WERI-Rb-1 (cell line): Measurements from ENCODE around the gene TGM3.
A peak's percentile ranks its signal among the peaks of the same experiment; 100 is the strongest.

ENCODE experiments used
- DNase-seq: peaks from one replicate; pipeline ENCODE4 v3.0.0-alpha.2; 2020
- H3K27ac ChIP-seq: fragments of 250-450 bp; sonication (Bioruptor Pico); 2 replicates; pipeline ENCODE4 v1.5.1; 2020; ENCODE audit warnings: mild to moderate bottlenecking, moderate library complexity
- H3K27me3 ChIP-seq: fragments of 250-450 bp; sonication (Bioruptor Pico); 2 replicates; pipeline ENCODE4 v1.5.1; 2021; ENCODE audit warnings: mild to moderate bottlenecking, low read depth, moderate library complexity; ENCODE audit not compliant: insufficient read depth, severe bottlenecking
- H3K36me3 ChIP-seq: fragments of 250-450 bp; sonication (Bioruptor Pico); 2 replicates; pipeline ENCODE4 v1.5.1; 2020; ENCODE audit warnings: mild to moderate bottlenecking, moderate library complexity
- H3K4me3 ChIP-seq: 2 replicates; pipeline ENCODE4 v1.5.1; 2011; ENCODE audit warnings: low read depth, mild to moderate bottlenecking, control low read depth, low read length
- H3K9me3 ChIP-seq: fragments of 250-450 bp; sonication (Bioruptor Pico); 2 replicates; pipeline ENCODE4 v1.5.1; 2021; ENCODE audit warnings: mild to moderate bottlenecking, moderate library complexity; ENCODE audit not compliant: severe bottlenecking
- TF ChIP-seq, protein P1 (sequence below): IDR thresholded peaks from 2 replicates; pipeline ENCODE4 v1.5.1; 2011; ENCODE audit warnings: low read depth, mild to moderate bottlenecking, control low read depth, inconsistent platforms, low read length

The TGM3 gene

DNA sequence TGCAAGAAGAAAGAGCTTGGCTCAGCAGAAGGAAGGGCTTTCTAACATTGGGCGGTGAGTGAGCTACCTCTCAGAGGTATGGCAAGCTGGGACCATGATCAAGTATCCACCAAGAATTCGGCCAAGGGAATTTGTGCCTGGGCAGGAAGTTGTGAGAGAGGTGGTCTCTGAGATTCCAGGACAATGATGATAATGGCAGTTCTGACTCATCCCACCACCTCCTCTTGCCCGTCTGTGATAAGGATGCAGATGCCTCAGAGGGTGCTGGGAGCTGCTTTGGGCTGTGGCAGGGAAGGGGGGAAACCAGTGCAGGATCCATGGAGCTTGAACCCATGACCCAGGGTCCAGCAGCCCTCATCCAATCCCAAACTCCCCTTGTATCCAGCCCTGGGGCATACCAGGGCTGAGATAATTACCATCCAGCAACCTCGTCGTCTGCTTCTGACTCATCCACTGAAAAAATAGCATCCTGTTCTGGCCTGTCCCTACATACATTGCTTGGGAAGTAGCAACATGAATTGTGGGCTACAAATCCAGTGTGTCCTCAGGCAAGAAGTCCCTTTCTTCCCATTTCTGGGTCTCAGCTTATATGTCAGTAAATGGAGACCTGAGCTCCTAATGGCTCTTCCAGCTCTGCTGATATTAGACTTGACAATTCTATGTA is 90.8 kb downstream of the TGM3 start:
- H3K36me3 ChIP-seq: no peaks in the 10 kb centered on the region
- H3K4me3 ChIP-seq: no peak overlapping the region
- peaks cover 6% of the 10 kb centered on the region for H3K9me3 ChIP-seq
- TF ChIP-seq, protein P1, sequence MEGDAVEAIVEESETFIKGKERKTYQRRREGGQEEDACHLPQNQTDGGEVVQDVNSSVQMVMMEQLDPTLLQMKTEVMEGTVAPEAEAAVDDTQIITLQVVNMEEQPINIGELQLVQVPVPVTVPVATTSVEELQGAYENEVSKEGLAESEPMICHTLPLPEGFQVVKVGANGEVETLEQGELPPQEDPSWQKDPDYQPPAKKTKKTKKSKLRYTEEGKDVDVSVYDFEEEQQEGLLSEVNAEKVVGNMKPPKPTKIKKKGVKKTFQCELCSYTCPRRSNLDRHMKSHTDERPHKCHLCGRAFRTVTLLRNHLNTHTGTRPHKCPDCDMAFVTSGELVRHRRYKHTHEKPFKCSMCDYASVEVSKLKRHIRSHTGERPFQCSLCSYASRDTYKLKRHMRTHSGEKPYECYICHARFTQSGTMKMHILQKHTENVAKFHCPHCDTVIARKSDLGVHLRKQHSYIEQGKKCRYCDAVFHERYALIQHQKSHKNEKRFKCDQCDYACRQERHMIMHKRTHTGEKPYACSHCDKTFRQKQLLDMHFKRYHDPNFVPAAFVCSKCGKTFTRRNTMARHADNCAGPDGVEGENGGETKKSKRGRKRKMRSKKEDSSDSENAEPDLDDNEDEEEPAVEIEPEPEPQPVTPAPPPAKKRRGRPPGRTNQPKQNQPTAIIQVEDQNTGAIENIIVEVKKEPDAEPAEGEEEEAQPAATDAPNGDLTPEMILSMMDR: no peak
- no peak overlapping the region for H3K27ac ChIP-seq
- H3K27me3 ChIP-seq: no peaks in the 10 kb centered on the region
- no peak for DNase-seq

DNA sequence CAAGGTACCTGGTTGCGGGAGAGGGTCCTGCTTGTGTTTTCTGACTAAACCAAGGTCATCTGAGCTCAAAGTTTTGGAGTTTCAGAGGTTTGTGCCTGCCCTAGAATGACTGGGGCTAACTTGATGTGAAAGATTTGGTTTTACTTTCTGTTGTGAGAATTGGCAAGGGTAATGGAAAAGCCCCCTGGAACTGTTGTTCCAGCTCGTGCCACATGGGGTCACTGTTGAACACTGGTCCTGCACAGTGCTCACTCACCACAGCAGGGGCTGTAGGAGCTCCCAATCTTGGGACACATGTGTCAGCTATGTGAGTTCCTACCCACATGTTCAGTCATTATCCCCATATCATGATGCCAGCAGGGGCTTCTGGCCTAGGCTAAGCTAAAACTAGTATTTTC is 91.4 kb downstream of the TGM3 start:
- TF ChIP-seq, protein P1: peak; percentile 81
- H3K27ac ChIP-seq: no peak overlapping the region
- DNase-seq: peak; percentile 60

DNA sequence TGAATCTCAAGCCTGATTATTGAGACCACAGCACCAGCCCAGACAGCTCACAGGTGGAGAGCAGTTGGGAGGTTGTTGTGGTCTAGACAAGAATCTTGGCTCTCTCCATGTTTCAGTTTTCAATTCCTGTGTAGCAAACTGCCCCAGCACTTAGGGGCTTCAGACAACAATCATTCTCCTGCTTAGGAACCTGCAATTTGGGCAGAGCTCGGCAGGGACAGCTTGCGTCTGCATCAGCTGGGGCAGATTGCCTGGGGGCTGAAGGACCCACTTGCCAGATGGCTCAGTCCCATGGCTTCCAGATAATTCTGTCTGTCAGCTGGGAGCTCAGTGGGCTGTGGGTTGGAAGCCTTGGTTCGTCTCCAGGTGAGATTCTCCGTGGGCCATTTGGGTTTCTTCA is 91.8 kb downstream of the TGM3 start:
- no peaks in the 10 kb centered on the region for H3K36me3 ChIP-seq
- H3K9me3 ChIP-seq: peaks cover 6% of the 10 kb centered on the region
- no peak overlapping the region for H3K27ac ChIP-seq
- H3K27me3 ChIP-seq: no peaks in the 10 kb centered on the region
- DNase-seq: no peak
- TF ChIP-seq, protein P1: no peak
- no peak overlapping the region for H3K4me3 ChIP-seq

More for the DNA sequence above, 91.4 kb downstream of the TGM3 start:
- no peak overlapping the region for H3K4me3 ChIP-seq
- H3K9me3 ChIP-seq: peaks cover 6% of the 10 kb centered on the region
- H3K27me3 ChIP-seq: no peaks in the 10 kb centered on the region
- H3K36me3 ChIP-seq: no peaks in the 10 kb centered on the region
